Skeletal muscle tissue (tissue), 4 donors: Measurements from ENCODE around the gene KRT80. TPM values are rescaled to one million over a fixed set of nuclear protein-coding genes. Genes with fewer than 3 reads are reported as not detected.
A peak's percentile ranks its signal among the peaks of the same experiment; 100 is the strongest.

Experiments
- H3K27ac ChIP-seq: one replicate; pipeline ENCODE4 v1.7.0; 2013; ENCODE audit warnings: mild to moderate bottlenecking, low read depth, low read length, inconsistent platforms
- H3K27me3 ChIP-seq, 3 donors: one replicate each; pipeline ENCODE4 v1.7.0; 2013; ENCODE audit warnings: low read length in 3 of 3; ENCODE audit not compliant: control insufficient read depth in 3 of 3, insufficient read depth in 3 of 3
- H3K36me3 ChIP-seq, 3 donors: one replicate each; pipeline ENCODE4 v1.7.0; 2013; ENCODE audit warnings: low read length in 3 of 3; ENCODE audit not compliant: control insufficient read depth in 3 of 3, insufficient read depth in 3 of 3
- H3K4me1 ChIP-seq, 3 donors: one replicate each; pipeline ENCODE4 v1.7.0; 2013; ENCODE audit warnings: low read length in 3 of 3, mild to moderate bottlenecking in 3 of 3; ENCODE audit not compliant: control insufficient read depth in 3 of 3, insufficient read depth in 3 of 3
- H3K4me3 ChIP-seq, 3 donors: one replicate each; pipeline ENCODE4 v1.7.0; 2013; ENCODE audit warnings: low read length in 3 of 3
- H3K9ac ChIP-seq, 3 donors: one replicate each; pipeline ENCODE4 v1.7.0; 2013; ENCODE audit warnings: low read length in 3 of 3, mild to moderate bottlenecking in 3 of 3, moderate library complexity in 2 of 3, low read depth in 1 of 3
- H3K9me3 ChIP-seq, 3 donors: one replicate each; pipeline ENCODE4 v1.7.0; 2013; ENCODE audit warnings: low read length in 3 of 3; ENCODE audit not compliant: control insufficient read depth in 3 of 3
- total RNA-seq: library from RNA; depleted of rRNA; stranded (reverse); fragments of >200 nt; gene quantifications from one replicate; pipeline ENCODE4 v1.2.3, GENCODE V29; 2014
- donor health status: Osteomylitis.

Gene KRT80
- total RNA-seq, 1 donor from 2014 or later = 0.52 TPM

DNA sequence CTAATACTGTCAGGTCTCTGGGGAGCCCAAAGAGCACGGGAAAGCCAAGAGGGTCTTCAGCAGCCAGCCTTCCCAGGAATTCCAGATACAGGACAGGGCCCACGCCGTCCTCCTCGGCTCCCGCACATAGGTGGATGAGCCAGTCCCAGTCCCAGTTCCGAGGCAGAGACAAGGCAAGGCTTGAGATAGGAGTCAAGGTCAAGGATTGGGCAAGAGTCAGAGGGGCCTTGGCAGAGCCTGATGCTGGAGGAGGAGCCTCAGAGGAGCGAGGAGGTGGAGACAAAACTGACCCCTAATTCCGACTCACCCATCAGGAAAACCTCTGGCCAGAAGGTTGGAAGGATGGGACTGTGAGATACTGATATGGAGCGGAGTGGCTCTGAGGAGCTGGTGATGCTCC lies 21.0 kb downstream of the KRT80 start:
- H3K27ac ChIP-seq = no peak overlapping the region
- no peaks in the 10 kb centered on the region for H3K36me3 ChIP-seq
- H3K4me3 ChIP-seq = no peak overlapping the region
- H3K27me3 ChIP-seq = no peaks in the 10 kb centered on the region
- no peaks in the 10 kb centered on the region for H3K9me3 ChIP-seq
- peaks cover 11 to 17% (median 11%) of the 10 kb centered on the region in 3 donors for H3K4me1 ChIP-seq
- H3K9ac ChIP-seq = no peak overlapping the region

DNA sequence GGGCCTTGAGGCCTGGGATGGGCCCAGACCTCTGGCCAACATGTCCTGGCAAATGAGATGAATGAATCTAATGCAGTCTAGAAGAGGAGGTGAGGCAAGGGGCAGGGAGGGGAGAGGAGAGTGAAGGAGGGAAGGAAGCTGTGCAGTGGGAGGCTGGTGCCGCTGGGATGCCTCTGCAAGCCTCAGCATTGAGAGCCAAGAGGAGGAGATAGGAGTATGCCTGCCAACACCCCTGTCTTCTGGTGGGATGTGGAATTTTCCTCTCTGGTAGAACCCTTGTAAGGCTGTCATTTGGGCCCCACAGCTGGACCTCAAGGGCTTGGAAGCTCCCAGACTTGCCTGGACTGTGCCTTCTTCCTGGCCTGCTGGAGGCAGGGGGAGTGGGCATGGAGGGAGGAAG lies 21.9 kb downstream of the KRT80 start:
- Histone ChIP-seq H3K4me1 (peaks cover 7 to 12% (median 9%) of the 10 kb centered on the region in 3 donors), H3K27me3 (peaks cover 0 to 2% (median 0%) of the 10 kb centered on the region in 3 donors), H3K9me3 (no peaks in the 10 kb centered on the region), H3K36me3 (no peaks in the 10 kb centered on the region), H3K9ac (no peak overlapping the region), H3K4me3 (no peak overlapping the region), H3K27ac (no peak overlapping the region)

DNA sequence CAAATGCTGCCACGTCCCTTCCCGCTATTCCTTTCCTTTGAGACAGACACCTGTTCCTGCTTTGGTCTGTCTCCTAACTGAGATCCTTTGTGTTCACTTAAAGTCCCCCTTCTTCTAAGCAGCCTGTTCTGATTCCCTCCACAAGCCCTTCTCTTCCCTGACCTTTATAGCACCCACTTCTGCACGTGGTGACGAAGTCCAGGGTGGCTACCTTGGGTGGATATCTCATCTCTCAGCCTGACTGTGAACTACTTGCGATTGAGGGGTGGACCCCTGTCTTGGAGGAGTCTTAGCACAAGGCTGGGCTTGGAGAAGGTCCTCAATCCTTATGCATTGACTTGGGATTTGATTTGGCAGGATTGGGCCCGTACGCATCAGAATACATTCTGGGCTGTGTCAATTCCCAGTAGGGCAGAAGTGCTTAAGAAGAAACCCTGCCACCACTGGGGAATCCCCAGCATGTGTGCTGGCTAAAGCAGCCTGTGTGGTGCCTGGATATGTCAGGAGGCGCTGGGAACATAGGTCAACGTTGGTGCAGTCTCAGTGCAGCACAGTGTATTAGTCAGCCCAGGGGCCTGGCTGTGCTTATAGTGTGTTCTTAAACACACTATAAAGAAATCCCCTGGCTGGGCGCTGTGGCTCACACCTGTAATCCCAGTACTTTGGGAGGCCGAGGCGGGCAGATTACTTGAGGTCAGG lies 23.6 kb downstream of the KRT80 start:
- H3K27me3 ChIP-seq = peaks cover 0 to 2% (median 0%) of the 10 kb centered on the region in 3 donors
- no peak overlapping the region for H3K4me3 ChIP-seq
- no peak overlapping the region for H3K9ac ChIP-seq
- peaks cover 15 to 22% (median 17%) of the 10 kb centered on the region in 3 donors for H3K4me1 ChIP-seq
- H3K9me3 ChIP-seq = no peaks in the 10 kb centered on the region
- no peak overlapping the region for H3K27ac ChIP-seq
- H3K36me3 ChIP-seq = no peaks in the 10 kb centered on the region

DNA sequence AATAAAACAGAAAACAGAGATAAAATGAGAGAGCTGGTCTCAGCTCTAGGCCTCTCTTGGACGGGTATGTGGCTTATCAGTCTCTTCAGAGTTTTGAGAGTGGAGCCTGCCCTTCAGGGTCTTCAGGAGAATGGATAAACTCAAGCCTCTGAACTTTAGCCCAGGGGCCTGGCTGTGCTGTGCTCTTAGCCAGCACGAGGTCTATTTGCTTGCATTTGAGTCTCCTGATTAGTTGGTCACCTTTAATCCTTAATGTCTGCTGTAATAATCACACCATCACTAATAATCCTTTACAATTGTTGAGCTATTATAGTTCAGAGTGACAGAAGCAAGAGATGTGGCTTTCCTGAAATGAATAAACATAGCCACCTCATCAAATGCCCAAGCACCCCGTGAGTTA lies 24.3 kb downstream of the KRT80 start:
- H3K4me1 ChIP-seq = peaks cover 17 to 23% (median 18%) of the 10 kb centered on the region in 3 donors
- no peak overlapping the region for H3K9ac ChIP-seq
- H3K27me3 ChIP-seq = peaks cover 0 to 2% (median 0%) of the 10 kb centered on the region in 3 donors
- no peak overlapping the region for H3K4me3 ChIP-seq
- H3K27ac ChIP-seq = no peak overlapping the region
- H3K36me3 ChIP-seq = no peaks in the 10 kb centered on the region
- no peaks in the 10 kb centered on the region for H3K9me3 ChIP-seq

DNA sequence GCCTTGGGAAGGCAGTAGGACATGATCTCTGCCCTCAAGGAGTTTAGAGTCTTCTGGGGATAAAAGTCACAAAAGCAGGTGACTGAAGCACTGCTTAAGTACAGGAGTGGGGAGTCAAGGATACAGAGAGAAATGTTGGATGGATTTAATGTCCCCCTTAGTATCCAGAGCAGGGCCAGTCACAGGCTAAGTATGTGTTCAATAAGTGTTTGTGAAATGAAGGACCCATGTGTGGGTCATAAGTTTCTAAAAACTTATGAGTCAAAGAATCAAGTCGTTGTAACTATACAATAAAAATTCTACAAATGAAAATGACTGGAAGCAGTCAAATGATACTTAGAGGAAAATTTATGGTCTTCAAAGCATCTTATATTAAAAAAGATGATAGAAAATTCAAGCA lies 25.1 kb downstream of the KRT80 start:
- Histone ChIP-seq H3K27me3 (peaks cover 0 to 2% (median 0%) of the 10 kb centered on the region in 3 donors), H3K27ac (no peak overlapping the region), H3K9me3 (no peaks in the 10 kb centered on the region), H3K36me3 (no peaks in the 10 kb centered on the region), H3K9ac (no peak overlapping the region), H3K4me3 (no peak overlapping the region), H3K4me1 (peaks cover 13 to 16% (median 14%) of the 10 kb centered on the region in 3 donors)

DNA sequence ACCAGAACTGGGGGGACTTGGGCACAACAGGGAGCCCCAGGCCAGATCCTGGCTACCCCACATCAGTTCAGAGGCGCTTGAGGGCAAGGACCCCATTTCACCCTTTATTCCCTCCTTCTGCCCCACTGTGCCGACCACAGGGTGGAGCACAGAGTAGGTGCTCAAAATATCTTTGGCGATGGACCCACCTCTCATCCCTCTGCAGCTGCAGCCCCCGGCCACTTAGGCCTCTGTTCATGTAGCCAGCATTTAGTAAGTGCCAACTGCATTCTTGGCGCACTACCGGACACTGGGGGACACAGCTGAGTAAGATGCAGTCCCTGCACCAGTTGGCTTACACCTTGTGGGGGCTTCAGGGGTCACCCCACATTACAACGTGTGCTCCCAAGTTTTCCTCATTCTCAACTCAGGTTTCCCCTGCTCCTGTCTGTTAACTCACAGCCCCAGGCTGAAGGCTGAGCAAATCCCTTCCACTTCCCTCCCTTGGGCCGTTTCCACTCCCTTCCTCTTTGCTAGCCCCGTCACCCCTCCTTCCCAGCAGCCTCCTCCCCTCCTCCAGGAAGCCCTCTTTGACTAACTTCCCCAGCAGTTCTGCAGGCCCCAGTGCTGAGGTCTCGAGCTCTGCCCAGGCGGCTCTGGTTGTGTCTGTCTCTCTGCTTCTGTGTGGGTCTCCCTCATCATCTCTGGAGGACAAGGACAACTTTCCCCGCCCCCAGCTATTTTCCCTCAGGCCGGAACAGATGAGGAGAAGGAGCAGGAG lies 26.5 kb downstream of the KRT80 start:
- Histone ChIP-seq H3K4me3 (no peak overlapping the region), H3K27ac (no peak overlapping the region), H3K9ac (peak overlapping the region in 1 of 3 donors; percentile 33), H3K4me1 (peaks cover 13 to 16% (median 14%) of the 10 kb centered on the region in 3 donors), H3K9me3 (no peaks in the 10 kb centered on the region), H3K27me3 (peaks cover 0 to 2% (median 0%) of the 10 kb centered on the region in 3 donors), H3K36me3 (no peaks in the 10 kb centered on the region)

DNA sequence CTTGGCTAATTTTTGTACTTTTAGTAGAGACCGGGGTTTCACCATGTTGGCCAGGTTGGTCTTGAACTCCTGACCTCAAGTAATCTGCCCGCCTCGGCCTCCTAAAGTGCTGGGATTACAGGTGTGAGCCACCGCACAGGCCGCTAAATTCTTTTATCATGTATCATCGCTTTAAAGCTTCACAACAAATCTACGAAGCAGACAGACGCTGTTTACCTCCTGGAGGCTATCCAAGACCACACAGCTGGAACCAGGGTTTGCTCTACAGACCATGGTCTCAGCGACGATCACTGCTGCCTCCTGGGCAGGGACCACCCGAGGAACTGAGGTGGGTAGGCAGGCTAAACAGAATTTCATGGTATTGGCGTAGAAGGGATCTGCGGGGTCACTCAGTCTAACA lies 27.2 kb downstream of the KRT80 start:
- peaks cover 0 to 2% (median 0%) of the 10 kb centered on the region in 3 donors for H3K27me3 ChIP-seq
- H3K36me3 ChIP-seq = no peaks in the 10 kb centered on the region
- H3K4me1 ChIP-seq = peaks cover 13 to 16% (median 14%) of the 10 kb centered on the region in 3 donors
- H3K9me3 ChIP-seq = no peaks in the 10 kb centered on the region
- H3K27ac ChIP-seq = no peak overlapping the region
- H3K4me3 ChIP-seq = no peak overlapping the region
- H3K9ac ChIP-seq = peak overlapping the region in 2 of 3 donors; percentile 33 to 51

DNA sequence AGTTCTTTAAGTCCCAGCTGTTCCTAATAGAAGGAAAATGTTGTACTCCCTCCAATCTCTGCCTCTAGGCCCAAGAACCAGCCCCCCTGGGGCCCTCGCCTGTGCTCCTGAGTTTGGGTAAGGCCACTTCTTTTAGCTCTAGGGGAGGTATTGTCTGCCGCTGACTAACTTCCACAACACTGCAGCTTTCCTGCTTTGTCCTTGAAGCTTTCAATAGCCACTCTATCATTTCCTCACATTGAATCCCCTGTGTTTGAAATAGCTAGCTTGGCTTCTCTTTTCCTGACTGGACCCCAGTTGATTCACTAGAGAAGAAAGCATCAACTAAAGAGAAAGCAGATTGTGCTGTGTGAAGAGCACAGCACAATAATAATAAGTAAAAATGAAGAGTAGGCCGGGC lies 28.8 kb downstream of the KRT80 start:
- H3K36me3 ChIP-seq = no peaks in the 10 kb centered on the region
- peaks cover 0 to 2% (median 0%) of the 10 kb centered on the region in 3 donors for H3K27me3 ChIP-seq
- no peaks in the 10 kb centered on the region for H3K9me3 ChIP-seq
- peak overlapping the region in 1 of 3 donors; percentile 54 for H3K9ac ChIP-seq
- no peak overlapping the region for H3K27ac ChIP-seq
- H3K4me3 ChIP-seq = no peak overlapping the region
- peaks cover 13 to 16% (median 14%) of the 10 kb centered on the region in 3 donors for H3K4me1 ChIP-seq

DNA sequence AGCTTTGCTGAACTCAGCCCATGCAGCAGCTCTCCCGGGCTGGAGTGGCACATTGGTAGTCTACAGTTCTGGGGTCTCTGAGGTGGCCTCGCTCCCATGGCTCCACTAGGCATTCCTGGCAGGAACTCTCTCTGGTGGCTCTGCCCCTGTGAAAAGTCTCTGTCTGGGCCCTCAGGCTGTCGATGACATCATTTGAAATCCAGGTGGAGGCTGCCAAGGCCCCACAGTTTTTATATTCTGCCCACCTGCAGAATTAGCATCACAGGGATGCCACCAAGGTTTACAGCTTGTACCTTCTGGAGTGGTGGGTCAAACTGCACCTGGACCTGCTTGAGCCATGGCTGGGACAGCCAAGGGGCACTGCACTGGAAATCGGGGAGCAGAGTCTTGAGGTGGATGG lies 31.6 kb downstream of the KRT80 start:
- H3K4me3 ChIP-seq = no peak overlapping the region
- no peaks in the 10 kb centered on the region for H3K36me3 ChIP-seq
- H3K27me3 ChIP-seq = peaks cover 0 to 2% (median 0%) of the 10 kb centered on the region in 3 donors
- H3K9ac ChIP-seq = no peak overlapping the region
- no peaks in the 10 kb centered on the region for H3K9me3 ChIP-seq
- H3K4me1 ChIP-seq = peaks cover 16 to 21% (median 17%) of the 10 kb centered on the region in 3 donors
- H3K27ac ChIP-seq = no peak overlapping the region

DNA sequence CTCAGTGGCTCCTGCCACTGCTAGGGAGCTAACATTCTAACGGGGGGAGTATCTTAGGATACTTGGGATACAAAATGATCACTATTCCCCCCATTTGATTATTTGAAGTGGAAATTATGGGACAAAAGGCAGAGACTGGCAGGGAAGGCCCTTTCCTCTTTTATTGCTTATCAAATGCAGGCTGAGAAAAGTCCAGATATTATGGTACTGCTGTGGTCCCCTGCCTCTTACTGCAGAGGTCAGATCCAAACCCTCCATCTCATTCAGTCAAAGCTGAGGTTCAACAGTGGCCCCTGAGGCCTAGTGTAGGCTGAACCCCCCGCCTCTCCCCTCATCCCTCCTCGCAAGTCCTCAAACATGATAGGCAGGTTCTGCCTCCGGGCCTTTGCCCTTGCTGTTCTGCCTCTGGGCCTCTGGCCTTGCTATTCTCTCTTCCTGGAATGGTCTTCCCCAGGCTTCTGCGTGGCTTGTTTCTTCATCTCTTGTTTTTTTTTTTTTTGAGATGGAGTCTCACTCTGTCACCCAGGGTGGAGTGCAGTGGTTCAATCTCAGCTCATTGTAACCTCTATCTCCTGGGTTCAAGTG lies 34.2 kb downstream of the KRT80 start:
- H3K27ac ChIP-seq = no peak overlapping the region
- H3K4me3 ChIP-seq = no peak overlapping the region
- no peaks in the 10 kb centered on the region for H3K27me3 ChIP-seq
- H3K36me3 ChIP-seq = no peaks in the 10 kb centered on the region
- H3K9me3 ChIP-seq = no peaks in the 10 kb centered on the region
- peaks cover 2 to 10% (median 5%) of the 10 kb centered on the region in 3 donors for H3K4me1 ChIP-seq
- no peak overlapping the region for H3K9ac ChIP-seq
